Lower leg skin (tissue), 3 donors: ENCODE measurements around the gene RPS3A.

Experiments used
- CTCF ChIP-seq, 3 donors: fragments of 450-650 bp; IDR thresholded peaks; one replicate each; pipeline ENCODE4 v1.5.1; 2016; ENCODE audit warnings: antibody characterized with exemption in 3 of 3, mild to moderate bottlenecking in 3 of 3, moderate library complexity in 2 of 3
- POLR2A ChIP-seq, 2 donors: fragments of 450-650 bp; IDR thresholded peaks; one replicate each; pipeline ENCODE4 v1.6.1; 2016 to 2017; ENCODE audit warnings: antibody characterized with exemption in 2 of 2, mild to moderate bottlenecking in 1 of 2, moderate library complexity in 1 of 2

DNA sequence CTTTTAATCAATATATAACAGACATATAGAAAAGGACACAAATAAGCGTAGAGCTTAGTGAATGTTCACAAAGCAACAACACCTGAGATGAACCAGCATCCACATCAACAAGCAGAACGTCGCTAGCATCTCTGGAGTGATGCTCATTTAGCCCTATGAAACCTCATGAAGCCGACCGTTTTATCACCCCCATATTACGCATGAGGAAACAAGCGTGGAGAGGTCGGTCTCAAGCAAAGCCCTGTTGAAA is 524 bp upstream of the RPS3A start:
- TF ChIP-seq CTCF (IDR thresholded peaks at IDR 0.05): no peak
- TF ChIP-seq POLR2A (IDR thresholded peaks at IDR 0.05): no peak
